Measurements from ENCODE around the gene WIPF2.

WIPF2 gene

GRCh38 chr17:40309031-40309948 is 90.2 kb downstream of the WIPF2 start, which contains the start of gene RARA:
TSS of gene RARA (plus strand) at chr17:40309180. CDS start at chr17:40331219, 22,039 bp downstream.
- no peak within 1 kb of the TSS for H3K4me3 ChIP-seq (ENCODE audit: low read length)
- DNase-seq (ENCODE audit: low read depth, low spot score): no peak

GRCh38 chr17:40309949-40310510 is 90.9 kb downstream of the WIPF2 start:
- no peak for DNase-seq (ENCODE audit: low read depth, low spot score)
- no peak overlapping the region for H3K4me3 ChIP-seq (ENCODE audit: low read length)

- H3K4me3 ChIP-seq (ENCODE audit: low read length): no peak overlapping the region
- no peak for DNase-seq (ENCODE audit: low read depth, low spot score)
These were observed 91.8 kb downstream of the WIPF2 start for GRCh38 chr17:40310882-40311391.

- H3K4me3 ChIP-seq (ENCODE audit: low read length): no peak overlapping the region
- DNase-seq (ENCODE audit: low read depth, low spot score): no peak
These were observed 92.5 kb downstream of the WIPF2 start for GRCh38 chr17:40311575-40311974.

GRCh38 chr17:40312131-40312731 is 93.1 kb downstream of the WIPF2 start:
- no peak for DNase-seq (ENCODE audit: low read depth, low spot score)
- H3K4me3 ChIP-seq (ENCODE audit: low read length): no peak overlapping the region

- no peak for DNase-seq (ENCODE audit: low read depth, low spot score)
- H3K4me3 ChIP-seq (ENCODE audit: low read length): no peak overlapping the region
These were observed 94.0 kb downstream of the WIPF2 start for GRCh38 chr17:40312893-40313667.

- H3K4me3 ChIP-seq (ENCODE audit: low read length): no peak overlapping the region
- no peak for DNase-seq (ENCODE audit: low read depth, low spot score)
These were observed 94.8 kb downstream of the WIPF2 start for GRCh38 chr17:40313668-40314583.

GRCh38 chr17:40314584-40314956 is 95.5 kb downstream of the WIPF2 start:
- peak; percentile 63 for DNase-seq (ENCODE audit: low read depth, low spot score)

GRCh38 chr17:40315206-40315605 is 96.1 kb downstream of the WIPF2 start:
- DNase-seq (ENCODE audit: low read depth, low spot score): no peak

More at GRCh38 chr17:40314584-40314956, 95.5 kb downstream of the WIPF2 start:
- no peak overlapping the region for H3K4me3 ChIP-seq (ENCODE audit: low read length)

GRCh38 chr17:40315678-40316570 is 96.8 kb downstream of the WIPF2 start:
- no peak for DNase-seq (ENCODE audit: low read depth, low spot score)
- H3K4me3 ChIP-seq (ENCODE audit: low read length): no peak overlapping the region

More at GRCh38 chr17:40315206-40315605, 96.1 kb downstream of the WIPF2 start:
- H3K4me3 ChIP-seq (ENCODE audit: low read length): no peak overlapping the region

GRCh38 chr17:40316571-40317344 is 97.7 kb downstream of the WIPF2 start:
- no peak for DNase-seq (ENCODE audit: low read depth, low spot score)
- H3K4me3 ChIP-seq (ENCODE audit: low read length): no peak overlapping the region

GRCh38 chr17:40317345-40317873 is 98.3 kb downstream of the WIPF2 start:
- H3K4me3 ChIP-seq (ENCODE audit: low read length): peak overlapping the region; percentile 72
- DNase-seq (ENCODE audit: low read depth, low spot score): no peak

GRCh38 chr17:40317880-40318829 is 99.1 kb downstream of the WIPF2 start:
- peak; percentile 88 for DNase-seq (ENCODE audit: low read depth, low spot score)

GRCh38 chr17:40318830-40319391 is 99.8 kb downstream of the WIPF2 start:
- DNase-seq (ENCODE audit: low read depth, low spot score): no peak

More at GRCh38 chr17:40317880-40318829, 99.1 kb downstream of the WIPF2 start:
- H3K4me3 ChIP-seq (ENCODE audit: low read length): peak overlapping the region; percentile 72

More at GRCh38 chr17:40318830-40319391, 99.8 kb downstream of the WIPF2 start:
- peak overlapping the region; percentile 72 for H3K4me3 ChIP-seq (ENCODE audit: low read length)

Measured in Jurkat, Clone E6-1 (cell line).